ENCODE measurements around the gene KHDRBS1. TPM values are rescaled to one million over a fixed set of nuclear protein-coding genes. Genes with fewer than 3 reads are reported as not detected.
"Not testable (repeated sequence)": the region's sequence is repeated elsewhere in the genome, so short reads cannot be mapped to it uniquely, and the experiment has no call there.

Gene KHDRBS1
- total RNA-seq, 1 experiment from 2014 or later, result 59.0 TPM

DNA sequence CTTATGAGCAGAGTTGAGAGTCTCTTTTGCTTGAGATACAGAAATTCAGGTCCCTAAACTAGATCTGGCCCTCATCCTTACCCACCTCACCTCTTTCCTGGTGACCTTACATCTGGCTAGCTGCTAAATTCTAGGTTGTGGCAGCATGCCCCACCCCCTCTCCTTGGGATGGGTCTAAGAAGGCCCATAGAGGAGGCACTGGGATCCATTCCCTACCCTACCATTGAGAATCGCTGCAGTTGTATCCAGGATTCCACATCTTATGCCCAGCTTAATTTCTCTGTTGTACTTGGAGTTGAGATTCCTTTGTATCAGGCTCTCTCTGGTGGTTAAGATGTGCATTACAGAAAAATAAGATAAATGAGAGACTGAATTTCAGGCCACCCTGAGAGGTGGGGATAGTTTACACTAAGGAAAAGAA, 49.6 kb downstream of the KHDRBS1 start:
- DNase-seq (ENCODE audit: low read depth), result peak; percentile 60

DNA sequence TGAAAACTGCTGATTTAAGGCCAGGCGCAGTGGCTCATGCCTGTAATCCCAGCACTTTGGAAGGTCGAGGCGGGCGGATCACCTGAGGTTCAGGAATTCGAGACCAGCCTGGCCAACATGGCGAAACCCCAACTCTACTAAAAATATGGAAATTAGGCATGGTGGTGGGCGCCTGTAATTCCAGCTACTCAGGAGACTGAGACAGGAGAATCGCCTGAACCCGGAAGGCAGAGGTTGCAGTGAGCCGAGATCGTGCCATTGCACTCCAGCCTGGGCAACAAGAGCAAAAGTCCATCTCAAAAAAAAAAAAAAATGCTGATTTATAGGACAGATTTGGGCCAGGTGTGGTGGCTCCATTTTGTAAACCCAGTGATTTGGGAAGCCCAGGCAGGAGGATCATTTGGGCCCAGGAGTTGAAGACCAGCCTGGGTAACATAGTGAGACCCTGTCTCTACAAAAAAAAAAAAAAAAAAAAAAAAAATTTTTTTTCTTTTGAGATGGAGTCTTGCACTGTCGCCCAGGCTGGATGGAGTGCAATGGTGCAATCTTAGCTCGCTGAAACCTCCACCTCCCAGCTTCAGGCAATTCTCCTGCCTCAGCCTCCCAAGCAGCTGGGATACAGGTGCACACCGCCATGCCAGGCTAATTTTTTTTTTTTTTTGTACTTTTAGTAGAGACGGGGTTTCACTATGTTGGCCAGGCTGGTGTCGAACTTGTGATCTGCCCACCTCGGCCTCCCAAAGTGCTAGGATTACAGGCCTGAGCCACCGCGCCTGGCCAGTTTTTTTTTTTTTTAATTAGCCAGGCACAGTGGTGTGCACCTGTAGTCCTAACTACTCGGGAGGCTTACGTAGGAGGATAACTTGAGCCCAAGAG, 52.2 kb downstream of the KHDRBS1 start:
- not testable (repeated sequence) for DNase-seq (ENCODE audit: low read depth)

DNA sequence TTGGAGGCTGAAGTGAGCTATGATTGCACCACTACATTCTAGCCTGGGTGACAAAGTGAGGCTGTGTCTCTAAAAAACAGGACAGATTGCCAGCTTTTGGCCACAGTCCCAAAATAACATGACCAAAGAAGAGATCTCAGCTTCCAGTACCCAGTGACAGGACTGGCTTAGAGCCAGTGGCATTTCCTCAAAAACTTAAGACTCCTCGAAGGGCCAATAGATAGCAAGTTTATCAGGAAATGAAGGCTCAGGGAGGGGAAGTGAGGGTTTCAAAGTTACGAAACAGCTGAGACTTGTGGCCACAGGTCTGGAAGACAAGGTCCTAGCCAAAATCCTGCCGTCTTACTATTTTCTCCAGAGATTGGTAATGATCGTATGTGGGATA, 52.8 kb downstream of the KHDRBS1 start:
- DNase-seq (ENCODE audit: low read depth), result peak; percentile 90

DNA sequence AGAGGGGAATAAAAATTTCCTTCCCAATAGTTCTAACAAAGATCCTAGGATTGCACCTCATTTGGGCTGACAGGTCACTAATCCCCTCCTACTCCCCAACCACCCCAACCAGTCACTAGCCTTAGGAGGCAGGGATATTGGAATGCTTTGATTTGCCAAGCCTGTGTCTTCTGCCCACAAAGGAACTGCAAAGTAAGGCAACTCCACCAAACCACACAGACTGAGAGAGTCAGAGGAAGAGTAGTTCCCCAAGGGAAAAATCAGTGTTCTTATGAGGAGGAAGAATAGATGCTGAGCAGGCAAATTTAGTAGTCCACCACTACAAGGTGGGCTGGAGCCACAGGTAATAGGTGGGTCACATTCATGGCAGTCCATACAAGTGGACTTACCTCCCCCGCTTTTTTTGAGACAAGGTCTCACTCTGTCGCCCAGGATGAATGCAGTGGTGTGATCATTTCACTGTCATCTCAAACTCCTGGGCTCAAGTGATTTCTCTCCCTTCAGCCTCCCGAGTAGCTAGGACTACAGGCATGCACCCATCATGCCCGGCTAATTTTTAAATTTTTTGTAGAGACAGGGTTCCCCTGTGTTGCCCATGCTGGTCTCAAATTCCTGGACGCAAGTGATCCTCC, 55.4 kb downstream of the KHDRBS1 start:
- DNase-seq (ENCODE audit: low read depth), result peak; percentile 64

DNA sequence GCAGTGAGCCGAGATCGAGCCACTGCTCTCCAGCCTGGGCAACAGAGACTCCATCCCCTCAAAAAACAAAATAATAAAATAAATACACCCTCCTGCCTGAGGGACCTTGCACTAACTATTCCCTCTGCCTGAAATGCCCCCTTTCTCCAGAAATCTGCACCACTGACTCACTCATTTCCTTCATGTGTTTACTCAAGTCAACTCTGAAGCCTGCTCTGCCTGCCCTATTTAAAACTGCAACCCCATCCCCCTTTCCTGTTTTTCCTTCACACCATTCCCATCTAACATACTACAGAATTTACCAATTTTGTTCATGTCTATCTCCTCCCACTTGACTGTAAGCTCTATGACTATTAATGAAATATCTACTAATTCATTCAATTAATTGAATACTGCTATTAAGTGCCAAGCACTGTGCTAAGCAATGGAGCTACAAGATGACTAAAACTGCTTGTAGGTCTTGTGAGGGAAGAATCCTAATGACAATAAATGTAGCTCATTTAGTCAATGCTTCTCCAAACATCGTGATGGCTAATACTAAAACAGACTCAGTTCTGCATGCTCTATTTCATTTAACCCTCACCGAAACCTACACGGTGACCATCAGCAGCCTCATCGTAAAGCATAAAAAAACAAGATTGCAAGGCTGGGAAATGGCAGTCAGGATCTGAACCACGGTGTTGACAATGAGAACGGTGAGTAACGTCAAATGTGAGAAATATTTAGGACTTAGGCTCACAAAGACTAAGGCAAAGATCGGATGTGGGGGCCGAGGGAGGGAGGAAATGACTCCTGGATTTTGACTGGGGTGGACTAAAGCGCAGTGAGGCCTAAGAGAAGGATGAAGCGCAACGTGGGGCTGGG, 58.3 kb downstream of the KHDRBS1 start:
- DNase-seq (ENCODE audit: low read depth), result peak; percentile 46

DNA sequence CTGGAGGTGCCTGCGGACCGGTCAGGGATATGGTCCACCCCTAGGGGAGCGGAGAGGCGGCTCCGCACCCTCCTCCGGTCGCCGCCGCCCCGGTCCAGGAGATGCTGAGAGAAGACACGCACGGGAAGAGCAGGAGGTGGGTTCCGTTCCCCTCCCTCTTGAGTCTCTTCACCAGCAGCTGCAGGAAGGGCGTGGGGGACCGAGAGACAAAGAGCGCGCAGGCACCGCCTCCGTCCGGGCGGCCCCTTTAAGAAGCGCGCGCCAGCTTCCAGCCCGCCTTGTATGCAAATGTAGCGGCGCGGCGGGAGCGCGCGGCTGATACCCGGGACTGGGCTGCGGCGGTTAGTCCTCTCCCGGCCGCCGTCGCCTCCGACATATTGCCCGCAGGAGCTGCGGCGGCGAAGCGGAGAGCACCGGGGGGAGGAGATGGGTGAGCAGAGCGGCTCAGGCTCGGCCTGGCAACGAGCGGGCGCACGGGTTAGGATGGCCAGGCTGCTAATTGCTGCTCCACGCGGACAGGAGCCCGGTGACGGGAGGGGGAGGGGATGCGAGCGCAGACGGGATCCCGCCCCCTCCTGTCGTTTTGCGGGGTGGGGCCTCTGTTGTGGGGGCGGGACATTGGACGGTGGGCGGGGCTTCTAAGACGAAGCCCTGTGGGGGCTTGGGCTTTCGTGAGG, 59.1 kb downstream of the KHDRBS1 start, which contains the start of gene TMEM39B:
Gene TMEM39B (plus strand): TSS at position 318 of the 677 bp plus-strand sequence. CDS start 109 bp downstream, at position 427.
- peak; percentile 94 for DNase-seq (ENCODE audit: low read depth)

DNA sequence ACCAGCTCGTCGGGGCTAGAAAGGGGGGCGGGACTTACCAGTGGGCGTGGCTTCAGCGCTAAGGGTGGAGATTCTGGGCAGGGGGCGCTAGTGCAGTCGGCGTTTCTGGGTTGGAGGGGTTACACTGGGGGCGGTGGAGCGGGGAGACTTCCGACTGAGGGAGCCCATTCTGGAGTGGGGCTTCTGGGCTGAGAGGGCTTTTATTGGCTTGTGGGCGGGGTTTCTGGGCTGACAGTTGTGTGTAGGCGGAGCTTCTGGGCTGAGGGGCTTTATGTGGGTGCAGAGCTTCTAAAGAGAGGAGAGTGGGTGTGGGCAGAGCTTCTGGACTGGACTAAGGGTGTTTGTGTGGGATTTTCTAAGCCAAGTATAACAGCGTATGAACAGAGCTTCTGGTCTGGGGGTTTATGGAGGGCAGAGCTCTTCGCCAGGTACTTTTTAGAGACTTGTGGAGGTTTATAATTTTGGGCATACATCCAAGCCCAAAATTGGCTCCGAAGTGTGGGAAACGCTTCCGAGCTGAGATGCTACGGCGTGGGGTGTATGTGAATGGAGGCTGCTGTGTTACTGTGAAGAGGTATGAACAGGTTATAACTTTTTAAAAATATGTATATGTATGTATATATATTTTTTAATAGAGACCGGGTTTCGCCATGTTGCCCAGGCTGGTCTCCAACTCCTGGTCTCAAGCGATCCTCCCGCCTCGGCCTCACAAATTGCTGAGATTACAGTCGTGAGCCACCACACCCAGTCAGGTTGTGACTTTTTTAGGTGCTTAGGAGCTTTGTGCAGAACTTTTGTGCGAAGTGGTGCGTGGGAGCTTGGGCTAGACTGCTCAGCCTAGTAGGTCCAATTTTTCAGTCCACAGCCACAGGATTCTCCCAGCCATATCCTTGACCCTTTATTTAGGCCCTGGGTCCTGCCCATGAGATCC, 59.9 kb downstream of the KHDRBS1 start:
- DNase-seq (ENCODE audit: low read depth), result no peak

DNA sequence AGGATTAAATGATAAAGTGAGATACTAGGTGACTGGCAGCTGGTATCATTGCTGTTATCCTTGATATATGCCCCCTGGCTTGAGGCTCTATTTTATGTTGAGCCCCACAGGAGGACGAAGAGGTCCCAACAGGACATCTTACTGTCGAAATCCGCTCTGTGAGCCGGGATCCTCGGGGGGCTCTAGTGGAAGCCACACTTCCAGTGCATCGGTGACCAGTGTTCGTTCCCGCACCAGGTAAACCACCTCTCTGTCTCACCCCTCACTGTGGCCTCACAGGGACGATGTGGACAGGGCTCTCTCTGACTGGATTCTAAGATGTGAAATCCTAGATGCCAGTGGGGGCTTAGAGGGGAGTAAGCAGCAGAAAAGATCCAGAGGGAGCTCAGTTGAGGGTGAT, 61.2 kb downstream of the KHDRBS1 start:
- no peak for DNase-seq (ENCODE audit: low read depth)

DNA sequence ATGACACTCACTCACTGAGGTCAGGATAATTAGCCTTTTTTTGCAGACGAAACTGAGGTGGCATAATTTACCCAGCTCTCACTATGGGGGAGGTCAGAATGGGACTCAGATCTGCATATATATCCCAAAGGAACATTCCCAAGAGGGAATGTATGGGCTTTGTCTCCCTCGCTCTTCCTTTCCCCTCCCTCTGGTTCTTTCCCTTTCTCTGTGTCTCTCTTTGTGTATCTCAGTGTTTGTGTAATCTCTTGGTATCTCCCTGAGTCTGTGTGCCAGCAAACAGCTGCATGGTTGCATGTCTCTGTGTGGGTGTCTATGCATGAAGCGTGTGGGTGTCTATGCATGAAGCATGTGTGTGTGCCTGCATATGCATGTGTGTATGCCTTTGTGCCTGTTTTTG, 63.8 kb downstream of the KHDRBS1 start:
- no peak for DNase-seq (ENCODE audit: low read depth)

DNA sequence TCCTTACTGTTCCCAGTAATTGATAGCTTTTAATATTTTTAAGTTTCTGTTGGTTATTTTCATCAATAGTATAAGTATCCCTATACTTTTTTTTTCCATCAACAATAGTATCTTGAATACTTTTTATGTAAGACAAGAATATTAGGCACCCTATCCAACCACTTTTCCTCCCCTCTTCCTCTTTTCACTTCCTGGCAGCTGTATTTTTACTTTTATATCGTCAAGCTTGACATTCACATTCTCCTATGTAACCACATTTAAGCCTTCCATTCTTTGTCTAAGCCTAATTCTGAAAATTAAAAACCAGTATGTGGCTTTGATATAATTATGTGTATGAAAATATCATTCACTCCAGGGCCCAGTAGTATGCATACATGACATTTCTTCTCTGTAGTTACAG, 68.4 kb downstream of the KHDRBS1 start:
- DNase-seq (ENCODE audit: low read depth), result no peak

DNA sequence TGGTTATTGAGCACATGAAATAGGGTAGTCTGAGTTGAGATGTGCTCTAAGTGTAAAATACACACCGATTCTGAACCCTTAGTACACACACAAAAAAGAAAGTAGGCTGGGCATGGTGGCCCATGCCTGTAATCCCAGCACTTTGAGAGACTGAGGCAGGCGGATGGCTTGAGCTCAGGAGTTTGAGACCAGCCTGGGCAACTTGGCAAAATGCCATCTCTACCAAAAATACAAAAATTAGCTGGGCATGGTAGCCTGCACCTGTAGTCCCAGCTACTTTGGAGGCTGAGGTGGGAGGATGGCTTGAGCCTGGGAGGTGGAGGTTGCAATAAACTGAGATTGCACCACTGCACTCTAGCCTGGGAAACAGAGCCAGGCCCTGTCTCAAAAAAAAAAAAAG, 72.7 kb downstream of the KHDRBS1 start:
- DNase-seq (ENCODE audit: low read depth), result not testable (repeated sequence)

DNA sequence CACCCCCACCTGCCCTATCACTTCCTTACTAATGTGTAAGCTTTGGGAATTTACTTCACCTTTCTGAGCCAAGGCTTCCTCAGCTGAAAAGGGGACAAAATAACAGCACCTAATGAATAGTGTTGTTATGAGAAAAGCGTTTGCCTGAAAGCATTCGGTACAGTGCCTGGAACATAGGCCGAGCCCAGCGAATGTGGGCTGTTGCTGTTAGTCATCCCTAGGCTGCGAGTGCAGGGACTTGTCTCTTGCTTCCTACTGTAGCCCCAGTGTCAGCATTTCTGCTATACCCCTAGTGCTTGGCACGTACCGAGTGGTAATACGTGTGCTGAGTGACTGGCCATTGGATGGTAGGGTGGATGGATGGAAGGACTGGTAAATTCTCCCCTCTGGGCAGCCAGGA, 77.5 kb downstream of the KHDRBS1 start:
- DNase-seq (ENCODE audit: low read depth), result no peak

DNA sequence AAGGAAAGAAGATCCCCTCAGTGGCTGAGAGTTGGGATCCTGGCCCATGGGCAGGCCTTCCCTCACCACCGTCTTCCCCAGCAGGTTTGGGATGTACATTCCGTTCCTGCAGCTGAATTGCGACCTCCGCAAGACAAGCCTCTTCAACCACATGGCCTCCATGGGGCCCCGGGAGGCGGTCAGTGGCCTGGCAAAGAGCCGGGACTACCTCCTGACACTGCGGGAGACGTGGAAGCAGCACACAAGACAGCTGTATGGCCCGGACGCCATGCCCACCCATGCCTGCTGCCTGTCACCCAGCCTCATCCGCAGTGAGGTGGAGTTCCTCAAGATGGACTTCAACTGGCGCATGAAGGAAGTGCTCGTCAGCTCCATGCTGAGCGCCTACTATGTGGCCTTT, 77.9 kb downstream of the KHDRBS1 start:
- no peak for DNase-seq (ENCODE audit: low read depth)

Other genes with a start within 250 kb of the KHDRBS1 start
- 3.4 and 6.7 TPM in 2 replicates for gene ADGRB2, start 249.5 kb upstream of the KHDRBS1 start, total RNA-seq (2014; rRNA removed; shearing (Covaris generic))
- 9.6 and 12.4 TPM in 2 replicates for gene SPOCD1, start 197.8 kb upstream of the KHDRBS1 start, total RNA-seq (2014; rRNA removed; shearing (Covaris generic))
- gene PTP4A2, start 75.5 kb upstream of the KHDRBS1 start, total RNA-seq (2014; rRNA removed; shearing (Covaris generic)), result 225 and 397 TPM in 2 replicates
- 6.9 and 13.0 TPM in 2 replicates for gene TMEM39B, start 59.1 kb downstream of the KHDRBS1 start, total RNA-seq (2014; rRNA removed; shearing (Covaris generic))
- 39.7 and 40.6 TPM in 2 replicates for gene KPNA6, start 94.2 kb downstream of the KHDRBS1 start, total RNA-seq (2014; rRNA removed; shearing (Covaris generic))
- gene TXLNA, start 165.8 kb downstream of the KHDRBS1 start, total RNA-seq (2014; rRNA removed; shearing (Covaris generic)), result 48.4 and 57.0 TPM in 2 replicates
- 29.1 and 37.4 TPM in 2 replicates for gene CCDC28B, start 186.7 kb downstream of the KHDRBS1 start, total RNA-seq (2014; rRNA removed; shearing (Covaris generic))
- 2.9 and 5.6 TPM in 2 replicates for gene IQCC, start 191.8 kb downstream of the KHDRBS1 start, total RNA-seq (2014; rRNA removed; shearing (Covaris generic))
- gene DCDC2B, start 195.2 kb downstream of the KHDRBS1 start, total RNA-seq (2014; rRNA removed; shearing (Covaris generic)), result not detected in 2 replicates
- gene TMEM234, start 208.5 kb downstream of the KHDRBS1 start, total RNA-seq (2014; rRNA removed; shearing (Covaris generic)), result 14.9 and 16.2 TPM in 2 replicates
- gene EIF3I, start 208.5 kb downstream of the KHDRBS1 start, total RNA-seq (2014; rRNA removed; shearing (Covaris generic)), result 423 and 475 TPM in 2 replicates
- 0.49 TPM in 1 of 2 replicates, not detected in the other for gene FAM167B, start 233.4 kb downstream of the KHDRBS1 start, total RNA-seq (2014; rRNA removed; shearing (Covaris generic))
- gene LCK, start 237.4 kb downstream of the KHDRBS1 start, total RNA-seq (2014; rRNA removed; shearing (Covaris generic)), result not detected in 2 replicates